IMR-90 (cell line): ENCODE data around the gene KLHDC7B. TPM values are rescaled to one million over a fixed set of nuclear protein-coding genes. Genes with fewer than 3 reads are reported as not detected.

Experiments used
- ATAC-seq: fragments of 200-7000 bp; cut with Tn5 transposase; 2 replicates; pipeline ENCODE4 v1.9.1; 2020; ENCODE audit warnings: low read depth, mild to moderate bottlenecking, moderate library complexity
- BruUV-seq: library from RNA; stranded (reverse); fragments of 400-500 nt; replicated peaks from 2 replicates; lab custom pipeline; 2021; lab: Mats Ljungman, UMichigan
- CTCF ChIA-PET: fragments of 300-600 bp; formaldehyde crosslinking; extraction: SDS; loops from one replicate; lab custom pipeline; 2021; ENCODE audit warnings: antibody characterized with exemption; lab: Yijun Ruan, JAX
- POLR2A ChIA-PET: fragments of 300-600 bp; sonication (Branson Sonifier 250); formaldehyde crosslinking; loops from one replicate; lab custom pipeline; 2022; ENCODE audit warnings: antibody characterized with exemption; ENCODE audit not compliant: unreplicated experiment; lab: Charles Lee
- DNase-seq: peaks from one replicate; pipeline ENCODE4 v3.0.0; 2013
- H2AFZ ChIP-seq: replicated peaks from 2 replicates; pipeline ENCODE3; 2013; ENCODE audit warnings: low read length, mild to moderate bottlenecking; ENCODE audit not compliant: poor library complexity
- H2AK5ac ChIP-seq: 2 replicates; pipeline ENCODE4 v1.6.1; 2013; ENCODE audit warnings: low read depth, low read length, inconsistent platforms
- H2AK9ac ChIP-seq: replicated peaks from 2 replicates; pipeline ENCODE3; 2013; ENCODE audit warnings: mild to moderate bottlenecking, low read depth, low read length, moderate library complexity; ENCODE audit not compliant: poor library complexity
- H2BK120ac ChIP-seq: 2 replicates; pipeline ENCODE4 v1.6.1; 2013; ENCODE audit warnings: low read depth, low read length, inconsistent platforms
- H2BK15ac ChIP-seq: 3 replicates; pipeline ENCODE4 v1.6.1; 2013; ENCODE audit warnings: low read depth, low read length, inconsistent platforms
- H2BK20ac ChIP-seq: 2 replicates; pipeline ENCODE4 v1.6.1; 2013; ENCODE audit warnings: low read depth, mild to moderate bottlenecking, inconsistent platforms, low read length, moderate library complexity
- H2BK5ac ChIP-seq: 2 replicates; pipeline ENCODE4 v1.6.1; 2013; ENCODE audit warnings: mild to moderate bottlenecking, low read depth, low read length, inconsistent platforms; ENCODE audit not compliant: poor library complexity, severe bottlenecking
- H3K14ac ChIP-seq: replicated peaks from 2 replicates; pipeline ENCODE4 v1.6.1; 2013; ENCODE audit warnings: low read depth, low read length, inconsistent platforms
- H3K18ac ChIP-seq: 2 replicates; pipeline ENCODE4 v1.6.1; 2013; ENCODE audit warnings: low read depth, low read length, control low read depth
- H3K23ac ChIP-seq: 2 replicates; pipeline ENCODE4 v1.6.1; 2013; ENCODE audit warnings: low read depth, low read length, inconsistent platforms
- H3K27ac ChIP-seq: 2 replicates; pipeline ENCODE4 v1.5.1; 2013; ENCODE audit warnings: mild to moderate bottlenecking, control low read depth, low read length; ENCODE audit not compliant: insufficient read depth
- H3K27me3 ChIP-seq: 2 replicates; pipeline ENCODE4 v1.6.1; 2013; ENCODE audit warnings: low read length; ENCODE audit not compliant: control insufficient read depth, insufficient read depth
- H3K36me3 ChIP-seq: 2 replicates; pipeline ENCODE4 v1.6.1; 2013; ENCODE audit warnings: low read length, mixed read lengths; ENCODE audit not compliant: control insufficient read depth, insufficient read depth
- H3K4ac ChIP-seq: 2 replicates; pipeline ENCODE4 v1.6.1; 2013; ENCODE audit warnings: low read depth, low read length, inconsistent platforms
- H3K4me1 ChIP-seq: 2 replicates; pipeline ENCODE4 v1.6.1; 2013; ENCODE audit warnings: low read length, mixed read lengths; ENCODE audit not compliant: control insufficient read depth, insufficient read depth
- H3K4me2 ChIP-seq: 2 replicates; pipeline ENCODE4 v1.6.1; 2013; ENCODE audit warnings: low read depth, mild to moderate bottlenecking, control low read depth, low read length, moderate library complexity
- H3K4me3 ChIP-seq: 2 replicates; pipeline ENCODE4 v1.5.1; 2013; ENCODE audit warnings: low read depth, mild to moderate bottlenecking, control low read depth, low read length, moderate library complexity; ENCODE audit not compliant: insufficient read depth
- H3K56ac ChIP-seq: 2 replicates; pipeline ENCODE4 v1.6.1; 2013; ENCODE audit warnings: low read length, inconsistent platforms; ENCODE audit not compliant: insufficient read depth; ENCODE audit errors: extremely low read depth
- H3K79me1 ChIP-seq, 2 experiments: 2 replicates each; pipeline ENCODE4 v1.6.1; 2013; ENCODE audit warnings: low read length in 2 of 2, inconsistent platforms in 1 of 2, low read depth in 1 of 2
- H3K9ac ChIP-seq: 2 replicates; pipeline ENCODE4 v1.6.1; 2013; ENCODE audit warnings: low read depth, low read length, control low read depth
- H3K9me1 ChIP-seq: 2 replicates; pipeline ENCODE4 v1.6.1; 2013; ENCODE audit warnings: low read length, inconsistent platforms; ENCODE audit not compliant: insufficient read depth
- H3K9me3 ChIP-seq: 2 replicates; pipeline ENCODE4 v1.6.1; 2013; ENCODE audit warnings: low read length; ENCODE audit not compliant: control insufficient read depth, insufficient read depth
- H4K20me1 ChIP-seq: 2 replicates; pipeline ENCODE4 v1.6.1; 2013; ENCODE audit warnings: low read length, inconsistent platforms; ENCODE audit not compliant: insufficient read depth
- H4K5ac ChIP-seq: 2 replicates; pipeline ENCODE4 v1.6.1; 2013; ENCODE audit warnings: mild to moderate bottlenecking, low read depth, low read length, control low read depth
- H4K8ac ChIP-seq, 2 experiments: 2 replicates each; pipeline ENCODE4 v1.6.1; 2013; ENCODE audit warnings: low read depth in 2 of 2, low read length in 2 of 2, control low read depth in 1 of 2, inconsistent platforms in 1 of 2
- H4K91ac ChIP-seq: 2 replicates; pipeline ENCODE4 v1.6.1; 2013; ENCODE audit warnings: low read depth, low read length, inconsistent platforms; ENCODE audit not compliant: insufficient read depth
- FOS ChIP-seq: fragments of 150-350 bp; IDR thresholded peaks from 2 replicates; pipeline ENCODE4 v1.6.1; 2016; ENCODE audit warnings: low read depth, low read length
- MAFK ChIP-seq: IDR thresholded peaks from 2 replicates; pipeline ENCODE4 v1.6.1; 2012; ENCODE audit warnings: low read depth, low read length, improper control_type of control experiment
- MAZ ChIP-seq: IDR thresholded peaks from 2 replicates; pipeline ENCODE4 v1.6.1; 2012; ENCODE audit warnings: low read depth, mild to moderate bottlenecking, low read length, improper control_type of control experiment, moderate library complexity, borderline replicate concordance
- NFE2L2 ChIP-seq: fragments of 150-350 bp; IDR thresholded peaks from 2 replicates; pipeline ENCODE4 v1.6.1; 2016; ENCODE audit warnings: low read depth, mild to moderate bottlenecking, low read length
- POLR2A ChIP-seq: IDR thresholded peaks from 2 replicates; pipeline ENCODE4 v1.6.1; 2012; ENCODE audit warnings: mild to moderate bottlenecking, low read depth, low read length
- RAD21 ChIP-seq: IDR thresholded peaks from 2 replicates; pipeline ENCODE4 v1.6.1; 2012; ENCODE audit warnings: low read length, improper control_type of control experiment
- RCOR1 ChIP-seq: IDR thresholded peaks from 2 replicates; pipeline ENCODE4 v1.6.1; 2012; ENCODE audit warnings: mild to moderate bottlenecking, low read length, improper control_type of control experiment; ENCODE audit not compliant: insufficient replicate concordance
- WGBS, 2 experiments: methylation state at CpG; one replicate each; pipeline versions ENCODE4 v1.1.5 to v1.1.7; 2013; ENCODE audit warnings: missing lambda C conversion rate in 2 of 2; ENCODE audit not compliant: insufficient read length in 1 of 2; ENCODE audit errors: extremely low coverage in 2 of 2; 5-methylcytosine and 5-hydroxymethylcytosine counted together
- dilution Hi-C: fragments of 300-500 bp; cut with HindIII; formaldehyde crosslinking; loops from one replicate; pipeline ENCODE4 v1.14.3; 2018; ENCODE audit warnings: low sequenced_read_pairs; ENCODE audit not compliant: unreplicated experiment
- in situ Hi-C: fragments of 300-500 bp; cut with MboI; formaldehyde crosslinking; loops from 3 replicates; pipeline ENCODE4 v1.14.3; 2019; ENCODE audit warnings: low sequenced_read_pairs, inconsistent platforms, mixed read lengths
- intact Hi-C: fragments of 100-400 bp; cut with micrococcal nuclease; formaldehyde crosslinking; loops from 2 replicates; pipeline ENCODE4 v1.10.0; 2022
- polyA plus RNA-seq, 3 experiments: library from polyadenylated mRNA; depleted of rRNA; stranded (reverse); fragments of >200 nt; gene quantifications; 2 replicates each; pipeline ENCODE4 v1.2.3, GENCODE V29; 2012; ENCODE audit warnings: low replicate concordance in 1 of 3
- total RNA-seq: library from RNA; depleted of rRNA; stranded (reverse); fragments of >200 nt; gene quantifications from 2 replicates; pipeline ENCODE4 v1.2.3, GENCODE V29; 2012
- TF ChIP-seq, protein P1 (sequence below): fragments of 150-350 bp; IDR thresholded peaks from 2 replicates; pipeline ENCODE4 v1.6.1; 2016; ENCODE audit warnings: low read depth, mild to moderate bottlenecking, low read length, moderate library complexity, borderline replicate concordance

KLHDC7B gene
- total and polyA plus RNA-seq, 2 of the 4 experiments (the other 2 are of a cell fraction): 0.05 TPM; not detected in 1

DNA sequence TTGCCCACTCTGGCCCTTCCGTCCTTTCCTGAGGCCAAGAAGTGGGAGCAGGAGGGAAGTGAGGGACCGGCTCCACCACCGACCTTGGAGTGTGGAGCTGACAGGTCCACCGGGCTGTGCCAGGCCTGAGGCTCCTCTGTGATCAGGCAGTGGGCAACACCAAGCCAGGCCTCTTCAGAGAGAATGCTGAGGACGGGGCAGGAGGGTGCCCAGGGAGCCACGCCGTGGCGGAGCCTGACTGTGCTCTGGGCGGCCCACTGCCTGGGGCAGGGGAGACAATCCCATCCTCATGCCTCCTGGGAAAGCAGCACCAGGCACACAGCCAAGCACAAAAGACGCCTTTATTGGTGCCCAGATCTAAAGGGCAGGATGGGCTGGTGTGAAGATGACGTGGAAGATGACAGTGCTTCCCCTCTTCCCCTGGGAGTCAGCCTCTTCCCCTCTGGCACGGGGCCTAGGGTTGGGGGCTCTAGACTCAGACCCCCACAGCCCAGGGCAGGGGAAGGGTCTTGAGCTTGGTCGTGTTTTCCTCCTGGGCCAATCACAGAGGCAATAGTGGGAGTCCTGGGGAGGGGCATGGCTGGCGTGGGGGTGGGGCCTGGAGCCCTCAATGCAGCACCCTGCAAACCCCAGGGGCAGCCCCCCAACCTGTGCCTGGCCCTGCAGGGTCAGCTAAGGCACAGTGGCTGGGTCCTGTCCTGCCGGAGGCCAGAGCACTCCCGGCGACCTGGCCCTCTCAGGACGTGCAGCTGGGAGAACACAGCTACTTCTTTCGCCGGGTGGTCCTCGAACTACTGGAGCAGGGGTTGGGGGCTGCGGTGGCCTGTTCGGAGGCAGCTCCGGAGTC is 42.8 kb upstream of the KLHDC7B start:
- Histone ChIP-seq H2BK120ac (no peak overlapping the region), H3K9ac (no peak overlapping the region), H3K9me3 (no peaks in the 10 kb centered on the region), H2BK5ac (no peak overlapping the region), H3K4ac (no peak overlapping the region), H3K27me3 (no peaks in the 10 kb centered on the region), H3K18ac (no peak overlapping the region), H2AK5ac (no peak overlapping the region), H3K56ac (no peak overlapping the region), H3K9me1 (no peaks in the 10 kb centered on the region), H2BK15ac (no peak overlapping the region), H3K27ac (no peak overlapping the region), H3K36me3 (peaks cover 28% of the 10 kb centered on the region; the same call in 1 of the 2 replicates), H2AFZ (no peak overlapping the region), H3K14ac (no peak overlapping the region), H2BK20ac (no peak overlapping the region), H4K91ac (no peak overlapping the region), H3K79me1 (peaks cover 0 to 29% of the 10 kb centered on the region in 2 experiments; a peak in 3 of 4 replicates), H3K4me2 (no peak overlapping the region), H4K8ac (no peak overlapping the region), H3K4me1 (peaks cover 2% of the 10 kb centered on the region; the same call in 1 of the 2 replicates), H2AK9ac (no peak overlapping the region), H3K4me3 (no peak overlapping the region), H4K20me1 (no peaks in the 10 kb centered on the region; the same call in 1 of the 2 replicates), H3K23ac (no peak overlapping the region), H4K5ac (no peak overlapping the region)
- 88% methylated on average over 6 of the region's 24 CpGs; no CpG with 5 or more reads in 1 of the 2 experiments for WGBS, 2 experiments
- intact Hi-C loops (no loop called here), in situ Hi-C loops (no loop called here), dilution Hi-C loops (no loop called here)
- TF ChIP-seq MAFK (no peak), RAD21 (no peak), POLR2A (no peak), FOS (no peak), RCOR1 (no peak), MAZ (no peak), NFE2L2 (no peak)
- TF ChIP-seq, protein P1, sequence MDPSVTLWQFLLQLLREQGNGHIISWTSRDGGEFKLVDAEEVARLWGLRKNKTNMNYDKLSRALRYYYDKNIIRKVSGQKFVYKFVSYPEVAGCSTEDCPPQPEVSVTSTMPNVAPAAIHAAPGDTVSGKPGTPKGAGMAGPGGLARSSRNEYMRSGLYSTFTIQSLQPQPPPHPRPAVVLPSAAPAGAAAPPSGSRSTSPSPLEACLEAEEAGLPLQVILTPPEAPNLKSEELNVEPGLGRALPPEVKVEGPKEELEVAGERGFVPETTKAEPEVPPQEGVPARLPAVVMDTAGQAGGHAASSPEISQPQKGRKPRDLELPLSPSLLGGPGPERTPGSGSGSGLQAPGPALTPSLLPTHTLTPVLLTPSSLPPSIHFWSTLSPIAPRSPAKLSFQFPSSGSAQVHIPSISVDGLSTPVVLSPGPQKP: no peak
- POLR2A ChIA-PET: no interaction called here
- no peak for DNase-seq
- ATAC-seq: no peak
- TSS peak; percentile 69 for BruUV-seq
- CTCF ChIA-PET: interaction anchor here (0.5 kb wide), 1 partner anchor 37 kb away, joined by 6 read pairs; no protein-coding TSS in a partner anchor
